PC-3 (cell line): ENCODE results near the gene LMBR1.

Experiments used
- CTCF ChIP-seq: fragments of 300-600 bp; sonication (generic); conservative IDR thresholded peaks from 2 replicates; pipeline ENCODE4 v1.5.1; 2017; ENCODE audit warnings: antibody characterized with exemption, low read depth, mild to moderate bottlenecking, low read length
- EZH2 ChIP-seq: fragments of 300-600 bp; sonication (generic); IDR thresholded peaks from one replicate; pipeline ENCODE4 v1.6.1; 2017; ENCODE audit warnings: antibody characterized with exemption, mild to moderate bottlenecking, low read length; ENCODE audit not compliant: unreplicated experiment

- peak; percentile 55 for TF ChIP-seq CTCF
- TF ChIP-seq EZH2 = no peak
Observed at GRCh38 chr7:156650042-156650441, 242.9 kb downstream of the LMBR1 start.
